ENCODE measurements around the gene KCNK7.

Gene KCNK7

GRCh38 chr11:65624931-65625627, 29.5 kb upstream of the KCNK7 start:
- no peak overlapping the region for H3K4me3 ChIP-seq (ENCODE audit: low read length)
- H3K4me1 ChIP-seq (ENCODE audit: control insufficient read depth, insufficient read depth, low read length), result no peaks in the 10 kb centered on the region
- H3K36me3 ChIP-seq (ENCODE audit: control insufficient read depth, insufficient read depth, low read length, severe bottlenecking), result peaks cover 92% of the 10 kb centered on the region
- DNase-seq (ENCODE audit: low read depth), result no peak
- no peaks in the 10 kb centered on the region for H3K27me3 ChIP-seq (replicated peaks; ENCODE audit: control insufficient read depth, insufficient read depth, low read length)
- no peak overlapping the region for H3K9ac ChIP-seq (ENCODE audit: low read length)
- no peaks in the 10 kb centered on the region for H3K9me3 ChIP-seq (ENCODE audit: control insufficient read depth, low read length)

- no peak overlapping the region for H3K9ac ChIP-seq (ENCODE audit: low read length)
- no peak for DNase-seq (ENCODE audit: low read depth)
- H3K4me3 ChIP-seq (ENCODE audit: low read length), result no peak overlapping the region
- H3K36me3 ChIP-seq (ENCODE audit: control insufficient read depth, insufficient read depth, low read length, severe bottlenecking), result peaks cover 92% of the 10 kb centered on the region
- no peaks in the 10 kb centered on the region for H3K4me1 ChIP-seq (ENCODE audit: control insufficient read depth, insufficient read depth, low read length)
- H3K27me3 ChIP-seq (replicated peaks; ENCODE audit: control insufficient read depth, insufficient read depth, low read length), result no peaks in the 10 kb centered on the region
- H3K9me3 ChIP-seq (ENCODE audit: control insufficient read depth, low read length), result no peaks in the 10 kb centered on the region
These were observed 28.4 kb upstream of the KCNK7 start for GRCh38 chr11:65623852-65624616.

GRCh38 chr11:65623177-65623576, 27.6 kb upstream of the KCNK7 start:
- Histone ChIP-seq H3K9ac (ENCODE audit: low read length) (no peak overlapping the region), H3K4me1 (ENCODE audit: control insufficient read depth, insufficient read depth, low read length) (no peaks in the 10 kb centered on the region), H3K4me3 (ENCODE audit: low read length) (no peak overlapping the region), H3K9me3 (ENCODE audit: control insufficient read depth, low read length) (no peaks in the 10 kb centered on the region), H3K36me3 (ENCODE audit: control insufficient read depth, insufficient read depth, low read length, severe bottlenecking) (peaks cover 92% of the 10 kb centered on the region), H3K27me3 (replicated peaks; ENCODE audit: control insufficient read depth, insufficient read depth, low read length) (no peaks in the 10 kb centered on the region)
- DNase-seq (ENCODE audit: low read depth), result no peak

GRCh38 chr11:65622011-65622410, 26.4 kb upstream of the KCNK7 start:
- Histone ChIP-seq H3K36me3 (ENCODE audit: control insufficient read depth, insufficient read depth, low read length, severe bottlenecking) (peaks cover 92% of the 10 kb centered on the region), H3K27me3 (replicated peaks; ENCODE audit: control insufficient read depth, insufficient read depth, low read length) (no peaks in the 10 kb centered on the region), H3K9me3 (ENCODE audit: control insufficient read depth, low read length) (no peaks in the 10 kb centered on the region), H3K4me3 (ENCODE audit: low read length) (no peak overlapping the region), H3K9ac (ENCODE audit: low read length) (no peak overlapping the region), H3K4me1 (ENCODE audit: control insufficient read depth, insufficient read depth, low read length) (peaks cover 4% of the 10 kb centered on the region)
- DNase-seq (ENCODE audit: low read depth), result no peak

GRCh38 chr11:65621460-65621859, 25.9 kb upstream of the KCNK7 start:
- Histone ChIP-seq H3K4me3 (ENCODE audit: low read length) (no peak overlapping the region), H3K9ac (ENCODE audit: low read length) (no peak overlapping the region), H3K9me3 (ENCODE audit: control insufficient read depth, low read length) (no peaks in the 10 kb centered on the region), H3K4me1 (ENCODE audit: control insufficient read depth, insufficient read depth, low read length) (peaks cover 10% of the 10 kb centered on the region), H3K36me3 (ENCODE audit: control insufficient read depth, insufficient read depth, low read length, severe bottlenecking) (peaks cover 87% of the 10 kb centered on the region), H3K27me3 (replicated peaks; ENCODE audit: control insufficient read depth, insufficient read depth, low read length) (no peaks in the 10 kb centered on the region)
- no peak for DNase-seq (ENCODE audit: low read depth)

GRCh38 chr11:65620666-65621065, 25.1 kb upstream of the KCNK7 start:
- no peak for DNase-seq (ENCODE audit: low read depth)
- no peak overlapping the region for H3K9ac ChIP-seq (ENCODE audit: low read length)
- H3K27me3 ChIP-seq (replicated peaks; ENCODE audit: control insufficient read depth, insufficient read depth, low read length), result no peaks in the 10 kb centered on the region
- H3K9me3 ChIP-seq (ENCODE audit: control insufficient read depth, low read length), result no peaks in the 10 kb centered on the region
- H3K4me3 ChIP-seq (ENCODE audit: low read length), result no peak overlapping the region
- peaks cover 79% of the 10 kb centered on the region for H3K36me3 ChIP-seq (ENCODE audit: control insufficient read depth, insufficient read depth, low read length, severe bottlenecking)
- peaks cover 13% of the 10 kb centered on the region for H3K4me1 ChIP-seq (ENCODE audit: control insufficient read depth, insufficient read depth, low read length)

GRCh38 chr11:65619281-65619928, 23.8 kb upstream of the KCNK7 start:
- H3K4me3 ChIP-seq (ENCODE audit: low read length), result no peak overlapping the region
- no peak for DNase-seq (ENCODE audit: low read depth)
- H3K9me3 ChIP-seq (ENCODE audit: control insufficient read depth, low read length), result no peaks in the 10 kb centered on the region
- no peak overlapping the region for H3K9ac ChIP-seq (ENCODE audit: low read length)
- H3K27me3 ChIP-seq (replicated peaks; ENCODE audit: control insufficient read depth, insufficient read depth, low read length), result no peaks in the 10 kb centered on the region
- H3K36me3 ChIP-seq (ENCODE audit: control insufficient read depth, insufficient read depth, low read length, severe bottlenecking), result peaks cover 70% of the 10 kb centered on the region
- H3K4me1 ChIP-seq (ENCODE audit: control insufficient read depth, insufficient read depth, low read length), result peaks cover 13% of the 10 kb centered on the region

- no peak for DNase-seq (ENCODE audit: low read depth)
- Histone ChIP-seq H3K4me3 (ENCODE audit: low read length) (no peak overlapping the region), H3K27me3 (replicated peaks; ENCODE audit: control insufficient read depth, insufficient read depth, low read length) (no peaks in the 10 kb centered on the region), H3K9ac (ENCODE audit: low read length) (no peak overlapping the region), H3K4me1 (ENCODE audit: control insufficient read depth, insufficient read depth, low read length) (peaks cover 13% of the 10 kb centered on the region), H3K9me3 (ENCODE audit: control insufficient read depth, low read length) (no peaks in the 10 kb centered on the region), H3K36me3 (ENCODE audit: control insufficient read depth, insufficient read depth, low read length, severe bottlenecking) (peaks cover 63% of the 10 kb centered on the region)
These were observed 23.2 kb upstream of the KCNK7 start for GRCh38 chr11:65618763-65619162.

- Histone ChIP-seq H3K27me3 (replicated peaks; ENCODE audit: control insufficient read depth, insufficient read depth, low read length) (no peaks in the 10 kb centered on the region), H3K9me3 (ENCODE audit: control insufficient read depth, low read length) (no peaks in the 10 kb centered on the region), H3K36me3 (ENCODE audit: control insufficient read depth, insufficient read depth, low read length, severe bottlenecking) (peaks cover 57% of the 10 kb centered on the region), H3K9ac (ENCODE audit: low read length) (no peak overlapping the region), H3K4me1 (ENCODE audit: control insufficient read depth, insufficient read depth, low read length) (peaks cover 14% of the 10 kb centered on the region), H3K4me3 (ENCODE audit: low read length) (no peak overlapping the region)
- DNase-seq (ENCODE audit: low read depth), result no peak
These were observed 22.6 kb upstream of the KCNK7 start for GRCh38 chr11:65617990-65618751.

GRCh38 chr11:65617136-65617850, 21.7 kb upstream of the KCNK7 start:
- Histone ChIP-seq H3K4me1 (ENCODE audit: control insufficient read depth, insufficient read depth, low read length) (peaks cover 23% of the 10 kb centered on the region), H3K36me3 (ENCODE audit: control insufficient read depth, insufficient read depth, low read length, severe bottlenecking) (peaks cover 52% of the 10 kb centered on the region), H3K4me3 (ENCODE audit: low read length) (peak overlapping the region; percentile 90), H3K9me3 (ENCODE audit: control insufficient read depth, low read length) (no peaks in the 10 kb centered on the region), H3K9ac (ENCODE audit: low read length) (peak overlapping the region; percentile 94), H3K27me3 (replicated peaks; ENCODE audit: control insufficient read depth, insufficient read depth, low read length) (no peaks in the 10 kb centered on the region)
- DNase-seq (ENCODE audit: low read depth), result no peak
